Measurements from ENCODE around the gene RBBP8.
"Not testable (repeated sequence)": the region's sequence is repeated elsewhere in the genome, so short reads cannot be mapped to it uniquely, and the experiment has no call there.

The RBBP8 gene

GRCh38 chr18:22946217-22946616 lies 13.1 kb downstream of the RBBP8 start:
- no peak for DNase-seq

GRCh38 chr18:22946846-22947245 lies 13.7 kb downstream of the RBBP8 start:
- DNase-seq: no peak

- no peak for DNase-seq
These were observed 18.7 kb downstream of the RBBP8 start for GRCh38 chr18:22951823-22952222.

DNA sequence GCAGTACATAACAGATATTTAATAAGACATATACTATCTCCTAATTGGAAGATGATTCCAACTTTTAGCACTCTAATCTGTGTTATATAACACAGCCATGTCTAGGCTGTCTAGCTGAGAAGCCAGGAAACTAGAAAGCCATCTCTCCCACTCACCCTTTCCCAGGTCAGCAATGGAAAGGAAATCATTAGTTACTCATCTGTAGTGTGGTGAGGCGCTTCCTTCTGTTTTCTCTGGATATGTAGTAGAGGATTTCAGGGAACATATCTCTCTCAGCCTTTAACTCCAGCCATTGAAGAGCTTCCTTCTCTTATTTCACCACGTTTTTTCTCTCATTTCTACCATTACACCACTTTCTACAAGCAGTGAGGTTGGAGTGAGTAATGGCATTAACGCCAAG lies 19.4 kb downstream of the RBBP8 start:
- no peak for DNase-seq

DNA sequence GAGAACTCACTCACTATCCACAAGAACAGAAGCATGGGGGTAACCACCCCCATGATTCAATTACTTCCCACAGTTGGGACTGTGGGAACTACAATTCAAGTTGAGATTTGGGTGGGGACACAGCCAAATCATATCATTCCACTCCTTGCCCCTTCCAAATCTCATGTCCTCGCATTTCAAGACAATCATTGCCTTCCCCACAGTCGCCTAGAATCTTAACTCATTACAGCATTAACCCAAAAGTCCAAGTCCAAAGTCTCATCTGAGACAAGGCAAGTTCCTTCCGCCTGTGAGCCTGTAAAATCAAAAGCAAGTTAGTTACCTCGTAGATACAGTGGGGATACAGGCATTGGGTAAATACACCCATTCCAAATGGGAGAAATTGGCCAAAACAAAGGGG lies 20.9 kb downstream of the RBBP8 start:
- DNase-seq: not testable (repeated sequence)

- no peak for DNase-seq
These were observed 23.1 kb downstream of the RBBP8 start for GRCh38 chr18:22956226-22956625.

DNA sequence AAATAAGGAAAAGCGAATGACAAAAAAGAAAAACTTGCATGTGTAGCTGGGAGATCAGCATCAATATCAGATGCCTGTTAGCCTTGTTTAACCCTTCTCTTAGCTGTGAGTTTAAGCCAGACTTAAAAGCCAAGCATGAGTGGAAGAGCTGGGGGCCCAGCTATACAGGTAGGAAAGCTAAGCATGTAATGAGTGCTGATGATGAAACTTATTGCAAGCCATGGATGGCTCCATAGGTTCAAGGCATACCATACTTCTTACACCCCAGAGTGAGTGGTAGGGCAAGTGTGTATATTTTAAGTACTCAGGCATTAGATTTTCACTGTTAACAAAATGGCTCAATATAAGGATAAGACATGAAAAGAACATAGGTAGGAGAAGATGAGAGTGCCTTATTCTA lies 28.0 kb downstream of the RBBP8 start:
- no peak for DNase-seq

GRCh38 chr18:22962004-22962403 lies 28.9 kb downstream of the RBBP8 start:
- no peak for DNase-seq

- DNase-seq: no peak
These were observed 31.0 kb downstream of the RBBP8 start for GRCh38 chr18:22964116-22964515.

- no peak for DNase-seq
These were observed 31.6 kb downstream of the RBBP8 start for GRCh38 chr18:22964722-22965121.

- DNase-seq: no peak
These were observed 37.9 kb downstream of the RBBP8 start for GRCh38 chr18:22971038-22971437.

- no peak for DNase-seq
These were observed 40.9 kb downstream of the RBBP8 start for GRCh38 chr18:22974001-22974400.

- DNase-seq: no peak
These were observed 41.6 kb downstream of the RBBP8 start for GRCh38 chr18:22974707-22975106.

- no peak for DNase-seq
These were observed 42.4 kb downstream of the RBBP8 start for GRCh38 chr18:22975508-22975907.

- no peak for DNase-seq
These were observed 44.9 kb downstream of the RBBP8 start for GRCh38 chr18:22977847-22978701.

GRCh38 chr18:22980394-22980793 lies 47.3 kb downstream of the RBBP8 start:
- no peak for DNase-seq

GRCh38 chr18:22981274-22982133 lies 48.4 kb downstream of the RBBP8 start:
- no peak for DNase-seq

DNA sequence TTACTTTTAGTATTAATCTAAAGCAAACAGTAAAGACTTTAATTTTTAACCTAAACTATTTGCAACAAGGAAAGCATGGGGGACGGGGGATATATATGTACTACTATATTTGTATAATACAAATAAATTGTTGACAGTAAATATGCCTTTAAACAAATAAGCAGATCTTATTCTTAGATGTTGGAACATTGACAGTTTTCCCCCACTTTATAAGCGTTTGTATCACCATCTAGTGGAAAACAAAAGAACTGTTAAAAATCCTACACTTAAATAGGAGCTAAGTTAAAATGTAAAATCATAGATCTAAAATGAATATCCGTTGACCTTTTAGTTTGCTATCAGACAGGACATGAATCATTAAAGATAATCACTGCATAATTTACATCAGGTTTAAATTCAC lies 50.0 kb downstream of the RBBP8 start:
- DNase-seq: no peak

DNA sequence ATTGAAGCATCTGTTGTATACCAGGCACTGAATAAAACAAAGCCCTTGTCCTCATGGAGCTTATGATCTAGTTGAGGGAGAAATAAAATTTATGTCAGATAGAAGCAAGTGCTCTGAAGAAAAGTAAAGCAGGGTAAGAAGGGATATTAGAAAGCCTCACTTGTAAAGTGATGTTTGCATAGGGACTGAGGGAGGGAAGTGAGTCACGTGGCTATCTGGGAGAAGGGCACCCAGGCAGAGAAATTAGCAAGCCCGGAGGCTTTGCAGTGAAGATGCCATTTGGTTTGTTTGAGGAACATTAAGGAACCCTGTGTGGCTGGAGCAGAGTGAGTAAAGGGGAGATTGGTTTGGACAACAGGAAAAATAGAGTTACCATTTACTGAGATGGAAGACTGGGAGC lies 52.1 kb downstream of the RBBP8 start:
- no peak for DNase-seq

- no peak for DNase-seq
These were observed 54.5 kb downstream of the RBBP8 start for GRCh38 chr18:22987547-22988189.

- no peak for DNase-seq
These were observed 55.1 kb downstream of the RBBP8 start for GRCh38 chr18:22988208-22988607.

GRCh38 chr18:22998344-22998743 lies 65.2 kb downstream of the RBBP8 start:
- no peak for DNase-seq

GRCh38 chr18:22999212-22999611 lies 66.1 kb downstream of the RBBP8 start:
- DNase-seq: no peak

GRCh38 chr18:22999647-23000046 lies 66.5 kb downstream of the RBBP8 start:
- DNase-seq: no peak
